ENCODE results near the gene PKNOX2.

The PKNOX2 gene

GRCh38 chr11:125333354-125334073 is 169.0 kb downstream of the PKNOX2 start:
- H3K4me3 ChIP-seq (ENCODE audit: low read length) = no peak overlapping the region
- peaks cover 20% of the 10 kb centered on the region; the same call in 1 of the 2 replicates for H3K27me3 ChIP-seq (ENCODE audit: low read depth, low read length)
- no peaks in the 10 kb centered on the region for H3K4me1 ChIP-seq (ENCODE audit: low read length)
- no peak overlapping the region for H3K27ac ChIP-seq (ENCODE audit: low read length)
- no peaks in the 10 kb centered on the region for H3K9me3 ChIP-seq (ENCODE audit: insufficient read depth, low read length)
- no peak overlapping the region for H3K4me2 ChIP-seq (ENCODE audit: low read length)
- no peaks in the 10 kb centered on the region for H4K20me1 ChIP-seq (ENCODE audit: insufficient read depth, low read length)
- TF ChIP-seq EZH2phosphoT487 (IDR thresholded peaks at IDR 0.05; ENCODE audit: low read depth) (no peak), CTCF (IDR thresholded peaks at IDR 0.05; ENCODE audit: low read depth, low read length) (no peak)
- no peak overlapping the region for H2AFZ ChIP-seq (ENCODE audit: low read depth, low read length)
- no peaks in the 10 kb centered on the region for H3K36me3 ChIP-seq (replicated peaks; ENCODE audit: low read depth, low read length)
- no peak overlapping the region for H3K9ac ChIP-seq (ENCODE audit: low read length)
- H3K79me2 ChIP-seq (ENCODE audit: low read length) = no peaks in the 10 kb centered on the region

- no peaks in the 10 kb centered on the region for H3K36me3 ChIP-seq (replicated peaks; ENCODE audit: low read depth, low read length)
- H3K4me3 ChIP-seq (ENCODE audit: low read length) = no peak overlapping the region
- H3K27ac ChIP-seq (ENCODE audit: low read length) = no peak overlapping the region
- H3K79me2 ChIP-seq (ENCODE audit: low read length) = no peaks in the 10 kb centered on the region
- H3K27me3 ChIP-seq (ENCODE audit: low read depth, low read length) = peaks cover 23% of the 10 kb centered on the region; the same call in 1 of the 2 replicates
- TF ChIP-seq EZH2phosphoT487 (IDR thresholded peaks at IDR 0.05; ENCODE audit: low read depth) (no peak), CTCF (IDR thresholded peaks at IDR 0.05; ENCODE audit: low read depth, low read length) (no peak)
- H3K9me3 ChIP-seq (ENCODE audit: insufficient read depth, low read length) = no peaks in the 10 kb centered on the region
- H4K20me1 ChIP-seq (ENCODE audit: insufficient read depth, low read length) = no peaks in the 10 kb centered on the region
- H3K9ac ChIP-seq (ENCODE audit: low read length) = no peak overlapping the region
- no peak overlapping the region for H3K4me2 ChIP-seq (ENCODE audit: low read length)
- no peaks in the 10 kb centered on the region for H3K4me1 ChIP-seq (ENCODE audit: low read length)
- H2AFZ ChIP-seq (ENCODE audit: low read depth, low read length) = no peak overlapping the region
Observed at GRCh38 chr11:125335106-125335505, 170.6 kb downstream of the PKNOX2 start.

- Histone ChIP-seq H3K9me3 (ENCODE audit: insufficient read depth, low read length) (no peaks in the 10 kb centered on the region), H3K4me1 (ENCODE audit: low read length) (no peaks in the 10 kb centered on the region), H3K4me3 (ENCODE audit: low read length) (no peak overlapping the region), H3K27ac (ENCODE audit: low read length) (no peak overlapping the region), H2AFZ (ENCODE audit: low read depth, low read length) (no peak overlapping the region), H3K9ac (ENCODE audit: low read length) (no peak overlapping the region), H4K20me1 (ENCODE audit: insufficient read depth, low read length) (no peaks in the 10 kb centered on the region), H3K36me3 (replicated peaks; ENCODE audit: low read depth, low read length) (no peaks in the 10 kb centered on the region), H3K4me2 (ENCODE audit: low read length) (no peak overlapping the region), H3K79me2 (ENCODE audit: low read length) (no peaks in the 10 kb centered on the region), H3K27me3 (ENCODE audit: low read depth, low read length) (peaks cover 27% of the 10 kb centered on the region; the same call in 1 of the 2 replicates)
- no peak for TF ChIP-seq CTCF (IDR thresholded peaks at IDR 0.05; ENCODE audit: low read depth, low read length)
- TF ChIP-seq EZH2phosphoT487 (IDR thresholded peaks at IDR 0.05; ENCODE audit: low read depth) = no peak
Observed at GRCh38 chr11:125337836-125338834, 173.6 kb downstream of the PKNOX2 start.
